ENCODE data around the gene FCHSD2. TPM values are rescaled to one million over a fixed set of nuclear protein-coding genes. Genes with fewer than 3 reads are reported as not detected.
A peak's percentile ranks its signal among the peaks of the same experiment; 100 is the strongest.

Gene FCHSD2
- 10 to 100 TPM; 40.8 to 41.7 TPM for total RNA-seq

DNA sequence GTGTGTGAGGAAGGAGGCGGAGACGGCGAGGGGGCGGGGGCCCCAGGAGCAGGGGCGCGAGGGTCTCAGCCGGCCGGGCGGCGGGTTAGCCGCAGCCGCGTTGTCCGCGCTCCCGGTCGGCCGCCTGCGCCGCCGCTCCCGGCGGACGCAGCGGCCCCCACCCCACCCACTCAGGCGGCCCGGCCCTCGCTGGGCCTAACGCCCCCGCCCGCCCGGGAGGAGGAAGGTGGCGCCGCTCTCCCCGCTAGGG, at the start of gene FCHSD2:
TSS of gene FCHSD2 (minus strand) at position 191 of the 250 bp plus-strand sequence. CDS start 441 bp downstream, outside the sequence.
- Mint-ChIP-seq H3K9me3 (no peaks in the 10 kb centered on the region), H3K4me1 (peaks cover 48% of the 10 kb centered on the region), H3K4me3 (peak within 1 kb of the TSS; percentile 97), H3K27me3 (no peaks in the 10 kb centered on the region), H3K36me3 (ENCODE audit: low read depth) (peaks cover 33% of the 10 kb centered on the region), H3K27ac (peak within 1 kb of the TSS; percentile 98)
- POLR2A ChIA-PET: interaction anchor here (0.6 to 3.7 kb wide), 20 partner anchors 8 to 637 kb away, joined by 3 to 76 read pairs (median 4); partner anchors contain the start of gene ATG16L2
- DNase-seq: no peak
- CTCF ChIA-PET: interaction anchor here (0.6 to 2.6 kb wide), 19 partner anchors 9 to 655 kb away, joined by 3 to 58 read pairs (median 5); partner anchors contain the start of gene STARD10

DNA sequence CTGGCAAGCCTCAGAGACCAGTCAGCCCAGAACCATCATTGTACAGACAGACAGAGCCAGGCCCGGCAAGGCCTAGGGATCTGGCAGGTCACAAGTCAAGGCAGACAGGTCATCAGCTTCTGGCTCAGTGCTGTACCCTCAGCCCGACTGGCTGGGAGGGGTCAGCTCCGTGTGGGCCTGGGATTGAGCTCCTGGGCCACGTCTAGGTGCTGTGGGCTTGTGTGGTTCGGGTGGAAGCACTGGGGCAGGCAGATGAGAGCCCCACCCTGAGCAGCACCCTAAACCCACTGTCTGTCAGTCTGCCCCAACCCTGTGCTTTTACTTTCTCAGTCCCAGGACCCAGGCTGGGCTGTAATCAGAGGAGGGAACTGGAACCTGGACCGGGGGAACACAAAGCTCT, 49.0 kb upstream of the FCHSD2 start:
- Mint-ChIP-seq H3K27ac (no peak overlapping the region), H3K4me3 (no peak overlapping the region), H3K27me3 (no peaks in the 10 kb centered on the region), H3K9me3 (no peaks in the 10 kb centered on the region), H3K36me3 (ENCODE audit: low read depth) (no peaks in the 10 kb centered on the region), H3K4me1 (peaks cover 10% of the 10 kb centered on the region)
- no peak for DNase-seq
- ChIA-PET CTCF (interaction anchor here (1.7 kb wide), 1 partner anchor 13 kb away, joined by 4 read pairs; no protein-coding TSS in a partner anchor), POLR2A (no interaction called here)

DNA sequence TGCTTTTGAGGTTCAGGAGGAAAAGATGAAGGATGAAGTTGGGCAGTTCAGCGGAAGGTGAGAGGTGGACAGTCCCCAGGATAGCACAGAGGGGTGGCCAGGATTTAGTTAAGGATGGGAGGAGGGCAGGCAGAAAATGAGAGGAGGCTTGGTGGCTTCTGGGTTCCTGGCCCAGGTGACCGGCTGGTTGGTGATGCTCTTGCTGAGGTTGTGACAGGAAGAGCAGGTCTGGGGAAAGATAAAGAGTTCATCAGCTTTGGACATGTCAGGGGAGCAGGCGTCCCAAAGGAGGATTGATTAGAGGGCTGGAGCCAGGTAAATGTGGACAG, 48.4 kb upstream of the FCHSD2 start:
- ChIA-PET POLR2A (no interaction called here), CTCF (interaction anchor here (1.7 kb wide), 1 partner anchor 12 kb away, joined by 4 read pairs; no protein-coding TSS in a partner anchor)
- no peak overlapping the region for H3K27ac Mint-ChIP-seq
- DNase-seq: no peak
- H3K9me3 Mint-ChIP-seq: no peaks in the 10 kb centered on the region
- H3K36me3 Mint-ChIP-seq (ENCODE audit: low read depth): no peaks in the 10 kb centered on the region
- H3K4me1 Mint-ChIP-seq: peaks cover 10% of the 10 kb centered on the region
- H3K27me3 Mint-ChIP-seq: no peaks in the 10 kb centered on the region
- no peak overlapping the region for H3K4me3 Mint-ChIP-seq

DNA sequence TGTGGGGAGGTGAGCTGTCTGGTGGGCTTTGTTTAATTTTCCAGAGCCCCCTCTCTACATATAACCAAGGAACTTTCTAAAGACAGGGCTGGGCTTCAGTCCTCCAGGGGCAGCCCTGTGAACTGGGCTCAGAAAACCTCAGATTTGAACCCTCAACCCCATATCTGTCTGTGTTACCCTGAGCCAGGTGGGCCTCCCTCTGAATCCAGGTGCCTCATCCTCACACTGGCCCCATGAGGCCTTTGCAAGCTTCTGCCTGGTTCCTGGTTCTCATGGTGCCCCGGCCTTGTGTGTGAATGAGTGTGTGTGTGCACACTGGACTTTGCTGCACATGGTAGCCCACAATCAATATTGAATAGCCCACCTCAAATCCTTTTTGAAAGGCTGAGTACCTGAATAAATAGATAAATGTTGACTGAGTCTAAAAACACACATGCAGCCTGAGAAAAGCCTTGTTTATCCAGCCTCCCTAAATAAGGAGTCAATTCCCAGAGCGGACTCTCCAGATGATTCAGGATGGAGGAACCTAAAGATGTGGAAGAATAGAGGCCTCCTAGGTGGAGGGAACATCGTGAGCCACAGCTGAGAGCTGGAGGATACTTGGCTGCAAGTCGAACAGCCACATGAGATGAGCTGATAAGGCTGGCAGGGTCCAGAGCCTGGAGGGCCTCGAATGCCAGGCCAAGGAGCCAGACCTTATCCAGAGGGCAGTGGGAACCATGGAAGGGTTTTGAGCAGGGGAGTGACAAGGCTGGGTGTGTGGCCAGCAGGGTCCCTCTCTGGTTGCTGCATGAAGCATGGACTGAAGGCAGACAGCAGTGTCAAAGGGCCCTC, 47.8 kb upstream of the FCHSD2 start:
- H3K4me3 Mint-ChIP-seq: no peak overlapping the region
- peaks cover 2% of the 10 kb centered on the region for H3K27me3 Mint-ChIP-seq
- CTCF ChIA-PET: interaction anchor here (1.3 to 1.5 kb wide), 2 partner anchors 9 to 44 kb away, joined by 4 read pairs; no protein-coding TSS in a partner anchor
- POLR2A ChIA-PET: interaction anchor here (0.6 kb wide), 1 partner anchor 49 kb away, joined by 3 read pairs; no protein-coding TSS in a partner anchor
- no peak for DNase-seq
- H3K9me3 Mint-ChIP-seq: no peaks in the 10 kb centered on the region
- no peaks in the 10 kb centered on the region for H3K36me3 Mint-ChIP-seq (ENCODE audit: low read depth)
- no peak overlapping the region for H3K27ac Mint-ChIP-seq
- H3K4me1 Mint-ChIP-seq: peaks cover 14% of the 10 kb centered on the region

DNA sequence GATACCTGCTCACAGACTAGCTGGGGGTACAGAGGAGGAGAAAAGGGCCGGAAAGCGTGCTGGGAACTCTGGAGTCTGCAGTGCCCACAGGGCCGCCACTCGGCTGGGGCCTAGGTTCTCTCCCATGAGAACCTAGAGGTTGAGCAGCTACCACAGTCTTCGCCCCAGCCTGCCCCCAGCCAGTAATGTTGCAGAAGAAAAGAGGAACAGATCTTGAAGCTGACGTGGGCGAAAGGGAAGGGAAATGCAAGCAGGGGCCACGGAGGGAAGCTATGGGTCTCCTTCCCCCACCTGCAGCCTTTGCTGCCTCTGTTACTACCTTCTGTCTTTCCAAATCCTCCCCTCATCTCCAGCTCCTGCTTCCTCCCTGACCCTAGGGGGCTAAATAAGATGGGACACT, 47.2 kb upstream of the FCHSD2 start:
- Mint-ChIP-seq H3K36me3 (ENCODE audit: low read depth) (no peaks in the 10 kb centered on the region), H3K9me3 (no peaks in the 10 kb centered on the region), H3K4me3 (no peak overlapping the region), H3K27me3 (peaks cover 6% of the 10 kb centered on the region), H3K27ac (no peak overlapping the region), H3K4me1 (peaks cover 16% of the 10 kb centered on the region)
- ChIA-PET POLR2A (interaction anchor here (0.6 kb wide), 1 partner anchor 48 kb away, joined by 3 read pairs; no protein-coding TSS in a partner anchor), CTCF (interaction anchor here (1.3 to 1.5 kb wide), 2 partner anchors 9 to 44 kb away, joined by 4 read pairs; no protein-coding TSS in a partner anchor)
- no peak for DNase-seq

DNA sequence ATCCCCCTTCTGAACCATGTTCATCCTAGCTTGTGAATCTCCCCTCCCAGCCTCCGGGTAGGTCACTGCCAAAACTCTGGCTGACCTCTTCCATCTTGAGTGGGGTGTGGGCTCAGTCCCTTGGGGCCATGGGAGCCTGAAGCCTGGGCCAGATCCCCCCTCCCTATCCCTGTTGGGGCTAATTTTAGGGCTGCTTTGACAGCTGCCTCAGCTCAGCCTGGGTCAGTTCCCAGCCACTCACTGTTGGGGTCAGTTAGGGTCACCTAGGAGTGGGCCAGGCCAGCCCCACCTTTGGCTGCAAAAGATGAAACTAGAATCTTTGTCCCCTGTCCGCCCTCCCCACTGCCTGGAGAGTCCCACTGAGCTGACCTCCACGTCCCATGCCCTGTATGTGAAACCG, 46.2 kb upstream of the FCHSD2 start:
- H3K27ac Mint-ChIP-seq: no peak overlapping the region
- H3K4me1 Mint-ChIP-seq: peaks cover 16% of the 10 kb centered on the region
- peaks cover 10% of the 10 kb centered on the region for H3K27me3 Mint-ChIP-seq
- ChIA-PET POLR2A (no interaction called here), CTCF (interaction anchor here (4.7 kb wide), 1 partner anchor 12 kb away, joined by 21 read pairs; no protein-coding TSS in a partner anchor)
- no peaks in the 10 kb centered on the region for H3K36me3 Mint-ChIP-seq (ENCODE audit: low read depth)
- H3K4me3 Mint-ChIP-seq: no peak overlapping the region
- H3K9me3 Mint-ChIP-seq: no peaks in the 10 kb centered on the region
- DNase-seq: no peak

DNA sequence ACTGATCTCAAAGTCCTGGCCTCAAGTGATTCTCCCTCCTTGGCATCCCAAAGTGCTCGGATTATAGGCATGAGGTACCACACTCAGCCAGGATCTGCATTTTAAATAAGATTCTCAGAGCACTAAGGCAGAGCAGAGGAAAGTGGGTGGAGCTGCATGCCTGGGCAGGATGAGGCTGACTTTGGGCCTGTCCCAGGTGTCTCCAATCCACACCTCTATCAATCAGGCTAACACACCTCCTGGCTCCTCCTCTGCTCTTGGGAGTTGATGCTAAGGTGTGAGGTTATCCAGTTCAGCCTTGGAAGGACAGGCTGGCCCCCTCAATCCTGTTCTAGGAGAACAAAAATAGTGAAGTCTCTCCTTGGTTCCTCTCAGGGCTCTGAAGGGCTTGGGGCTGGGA, 45.7 kb upstream of the FCHSD2 start:
- ChIA-PET CTCF (interaction anchor here (4.4 to 4.7 kb wide), 2 partner anchors 11 to 54 kb away, joined by 21 to 23 read pairs; no protein-coding TSS in a partner anchor), POLR2A (no interaction called here)
- Mint-ChIP-seq H3K36me3 (ENCODE audit: low read depth) (no peaks in the 10 kb centered on the region), H3K9me3 (no peaks in the 10 kb centered on the region), H3K4me1 (peaks cover 16% of the 10 kb centered on the region), H3K27me3 (peaks cover 14% of the 10 kb centered on the region), H3K4me3 (no peak overlapping the region), H3K27ac (no peak overlapping the region)
- no peak for DNase-seq

DNA sequence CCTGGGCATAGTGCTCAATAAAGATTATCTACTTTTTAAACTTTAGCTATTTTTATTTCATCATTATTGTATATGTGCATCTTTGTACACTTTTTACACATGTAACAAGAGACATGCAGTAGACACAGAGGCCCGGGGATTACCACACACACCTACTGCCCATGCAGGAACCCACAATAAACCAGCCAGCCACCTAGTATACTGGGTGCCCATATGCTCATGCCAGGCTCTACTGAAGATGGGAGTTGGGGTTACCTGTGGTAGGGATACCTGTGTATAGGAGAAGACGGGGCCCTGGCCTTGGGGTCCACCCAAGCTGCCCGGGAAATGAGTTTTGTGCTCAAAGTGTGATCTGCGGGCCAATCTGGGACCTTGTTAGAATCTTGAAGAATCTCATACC, 44.8 kb upstream of the FCHSD2 start:
- H3K27me3 Mint-ChIP-seq: peaks cover 17% of the 10 kb centered on the region
- H3K36me3 Mint-ChIP-seq (ENCODE audit: low read depth): no peaks in the 10 kb centered on the region
- ChIA-PET CTCF (interaction anchor here (0.7 to 4.7 kb wide), 9 partner anchors 10 to 356 kb away, joined by 3 to 23 read pairs (median 6); no protein-coding TSS in a partner anchor), POLR2A (interaction anchor here (1.5 kb wide), 1 partner anchor 44 kb away, joined by 4 read pairs; the partner anchor contains the start of gene FCHSD2)
- H3K4me1 Mint-ChIP-seq: peaks cover 16% of the 10 kb centered on the region
- H3K4me3 Mint-ChIP-seq: no peak overlapping the region
- no peak overlapping the region for H3K27ac Mint-ChIP-seq
- no peak for DNase-seq
- H3K9me3 Mint-ChIP-seq: no peaks in the 10 kb centered on the region

DNA sequence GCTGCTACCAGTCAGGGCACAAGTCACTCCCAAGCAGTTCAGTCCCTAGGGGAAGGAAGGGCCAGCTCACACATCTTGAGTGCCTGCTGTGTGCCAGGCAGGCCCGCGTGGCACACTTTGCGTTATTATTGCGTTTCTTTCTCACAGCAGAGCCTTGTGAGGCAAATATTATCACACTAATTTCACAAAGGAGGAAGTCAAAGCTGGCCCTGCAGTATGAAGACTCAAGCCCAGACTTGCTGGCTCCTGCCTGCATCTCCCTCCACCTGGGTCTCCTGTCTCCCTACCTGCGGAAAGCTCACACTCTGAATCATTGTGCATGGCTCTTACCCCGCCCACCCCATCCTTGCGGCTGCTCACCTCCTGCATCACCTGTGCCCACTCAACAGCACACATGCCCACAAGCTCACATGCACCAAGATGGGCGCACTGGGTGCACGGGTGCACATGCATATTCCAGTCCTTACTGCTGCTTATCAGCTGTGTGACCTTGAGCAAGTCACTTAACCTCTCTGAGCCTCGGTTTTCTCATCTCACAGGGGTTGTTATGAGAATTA, 44.3 kb upstream of the FCHSD2 start:
- ChIA-PET POLR2A (interaction anchor here (1.5 kb wide), 1 partner anchor 44 kb away, joined by 4 read pairs; the partner anchor contains the start of gene FCHSD2), CTCF (interaction anchor here (1.1 to 4.7 kb wide), 10 partner anchors 10 to 356 kb away, joined by 3 to 23 read pairs (median 6); no protein-coding TSS in a partner anchor)
- Mint-ChIP-seq H3K36me3 (ENCODE audit: low read depth) (no peaks in the 10 kb centered on the region), H3K4me3 (no peak overlapping the region), H3K4me1 (peaks cover 14% of the 10 kb centered on the region), H3K27me3 (peaks cover 22% of the 10 kb centered on the region), H3K27ac (no peak overlapping the region), H3K9me3 (no peaks in the 10 kb centered on the region)
- no peak for DNase-seq

DNA sequence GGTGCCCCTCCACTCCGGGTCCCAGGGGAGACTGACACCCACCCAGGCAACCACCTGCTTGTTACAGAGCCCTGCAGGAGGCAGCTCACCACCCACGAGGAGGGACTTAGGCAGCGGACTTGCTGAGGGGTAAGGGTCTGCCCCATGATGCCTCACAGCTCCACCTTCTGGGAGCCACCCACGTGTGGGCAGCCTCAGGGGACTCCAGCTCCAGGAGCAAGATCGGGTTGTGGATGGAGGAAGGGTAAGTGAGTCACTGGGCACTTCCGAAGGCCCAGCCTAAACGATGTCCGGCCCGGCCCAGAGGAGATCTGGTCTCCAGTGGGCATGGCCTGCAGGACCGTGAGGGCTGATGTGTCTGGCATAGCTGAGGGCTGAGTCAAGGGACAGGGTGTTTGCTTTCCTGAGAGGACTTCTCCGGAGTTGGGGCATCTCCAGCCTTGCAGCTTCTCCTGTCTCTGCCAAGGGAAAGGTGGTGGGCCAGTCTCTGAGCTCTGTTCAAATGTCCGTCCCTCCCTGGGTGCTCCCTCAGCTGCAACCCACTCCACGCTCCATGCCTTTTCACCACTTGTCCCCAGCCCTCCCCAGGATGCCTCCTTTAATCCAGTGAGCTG, 43.7 kb upstream of the FCHSD2 start:
- POLR2A ChIA-PET: interaction anchor here (0.6 to 1.5 kb wide), 2 partner anchors 43 to 83 kb away, joined by 4 read pairs; partner anchors contain the start of gene FCHSD2
- peaks cover 25% of the 10 kb centered on the region for H3K27me3 Mint-ChIP-seq
- peaks cover 11% of the 10 kb centered on the region for H3K4me1 Mint-ChIP-seq
- H3K27ac Mint-ChIP-seq: no peak overlapping the region
- H3K4me3 Mint-ChIP-seq: no peak overlapping the region
- H3K9me3 Mint-ChIP-seq: no peaks in the 10 kb centered on the region
- H3K36me3 Mint-ChIP-seq (ENCODE audit: low read depth): no peaks in the 10 kb centered on the region
- CTCF ChIA-PET: interaction anchor here (0.8 to 4.7 kb wide), 13 partner anchors 9 to 461 kb away, joined by 3 to 23 read pairs (median 4); no protein-coding TSS in a partner anchor
- no peak for DNase-seq

DNA sequence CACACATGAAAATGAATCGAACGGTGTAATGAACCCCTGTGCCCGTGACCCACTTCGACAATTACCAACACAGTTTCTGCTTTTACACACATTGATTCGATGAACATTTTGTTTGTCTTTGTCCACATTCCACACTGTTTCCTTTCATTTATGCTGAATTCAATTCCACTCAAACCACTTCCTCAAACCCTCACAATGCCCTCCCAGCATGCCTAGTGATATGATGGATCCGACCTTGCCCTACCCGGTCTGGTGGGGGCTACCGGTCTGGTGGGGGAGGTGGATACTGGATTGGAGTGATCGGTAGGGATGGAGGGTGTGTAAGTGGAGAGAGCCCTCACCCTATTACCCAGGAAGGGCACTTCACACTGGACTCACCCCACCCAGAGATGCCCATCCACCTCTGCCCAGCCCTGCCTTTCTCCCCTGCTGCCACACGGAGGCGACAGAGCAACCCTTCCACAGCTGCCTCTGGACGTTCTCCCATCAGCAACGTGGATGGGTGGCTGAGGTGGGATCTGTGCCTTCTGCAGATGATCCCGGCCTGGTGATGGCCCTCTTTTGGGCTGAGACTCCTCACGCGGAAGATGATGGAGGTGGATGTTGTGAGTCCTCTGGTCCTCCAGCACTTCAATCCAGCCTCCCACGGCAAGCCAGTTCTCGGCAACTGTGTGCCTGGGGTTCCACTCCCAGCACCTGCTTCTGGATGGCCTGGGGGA, 43.0 kb upstream of the FCHSD2 start:
- Mint-ChIP-seq H3K9me3 (no peaks in the 10 kb centered on the region), H3K27me3 (peaks cover 28% of the 10 kb centered on the region), H3K27ac (no peak overlapping the region), H3K36me3 (ENCODE audit: low read depth) (no peaks in the 10 kb centered on the region), H3K4me3 (peak overlapping the region; percentile 24), H3K4me1 (peaks cover 7% of the 10 kb centered on the region)
- CTCF ChIA-PET: interaction anchor here (0.6 to 4.7 kb wide), 14 partner anchors 8 to 460 kb away, joined by 3 to 23 read pairs (median 4); no protein-coding TSS in a partner anchor
- POLR2A ChIA-PET: interaction anchor here (0.6 kb wide), 1 partner anchor 84 kb away, joined by 4 read pairs; no protein-coding TSS in a partner anchor
- peak; percentile 64 for DNase-seq

DNA sequence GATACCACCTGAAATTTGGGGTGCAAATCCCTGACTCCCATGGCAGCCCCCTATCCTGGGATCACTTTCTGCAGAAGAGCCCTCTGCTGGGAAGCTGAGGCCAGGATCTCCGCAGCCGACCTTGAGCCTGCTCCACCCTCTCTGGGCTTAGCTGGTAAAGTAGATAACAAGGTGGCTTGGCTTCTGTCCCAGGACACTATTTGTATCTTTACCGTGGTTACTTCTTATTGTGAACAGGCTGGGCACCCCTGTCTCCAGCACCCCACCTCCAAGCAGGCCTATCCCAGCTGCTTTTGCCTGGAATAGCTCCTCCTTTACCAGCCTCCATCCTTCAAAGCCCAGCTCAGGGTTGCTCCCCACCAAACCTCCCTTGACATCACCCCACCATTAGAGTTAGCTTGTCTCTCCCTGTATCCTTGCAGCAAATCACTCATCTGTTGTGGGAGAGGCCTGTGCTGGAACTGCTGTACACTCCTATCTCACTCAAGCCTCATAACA, 40.8 kb upstream of the FCHSD2 start:
- POLR2A ChIA-PET: no interaction called here
- Mint-ChIP-seq H3K27ac (no peak overlapping the region), H3K36me3 (ENCODE audit: low read depth) (no peaks in the 10 kb centered on the region), H3K4me1 (peaks cover 11% of the 10 kb centered on the region), H3K9me3 (no peaks in the 10 kb centered on the region), H3K27me3 (peaks cover 45% of the 10 kb centered on the region), H3K4me3 (no peak overlapping the region)
- DNase-seq: no peak
- CTCF ChIA-PET: interaction anchor here (0.8 to 1.6 kb wide), 5 partner anchors 54 to 396 kb away, joined by 3 to 4 read pairs (median 3); no protein-coding TSS in a partner anchor
